GM19372 (cell line): Measurements from ENCODE around the gene CHID1.

Experiments
- ATAC-seq: cut with Tn5 transposase; IDR thresholded peaks from one replicate; pipeline ENCODE4 v1.9.1; 2021; ENCODE audit warnings: mild to moderate bottlenecking, low read depth, moderate library complexity; ENCODE audit not compliant: unreplicated experiment

Gene CHID1

DNA sequence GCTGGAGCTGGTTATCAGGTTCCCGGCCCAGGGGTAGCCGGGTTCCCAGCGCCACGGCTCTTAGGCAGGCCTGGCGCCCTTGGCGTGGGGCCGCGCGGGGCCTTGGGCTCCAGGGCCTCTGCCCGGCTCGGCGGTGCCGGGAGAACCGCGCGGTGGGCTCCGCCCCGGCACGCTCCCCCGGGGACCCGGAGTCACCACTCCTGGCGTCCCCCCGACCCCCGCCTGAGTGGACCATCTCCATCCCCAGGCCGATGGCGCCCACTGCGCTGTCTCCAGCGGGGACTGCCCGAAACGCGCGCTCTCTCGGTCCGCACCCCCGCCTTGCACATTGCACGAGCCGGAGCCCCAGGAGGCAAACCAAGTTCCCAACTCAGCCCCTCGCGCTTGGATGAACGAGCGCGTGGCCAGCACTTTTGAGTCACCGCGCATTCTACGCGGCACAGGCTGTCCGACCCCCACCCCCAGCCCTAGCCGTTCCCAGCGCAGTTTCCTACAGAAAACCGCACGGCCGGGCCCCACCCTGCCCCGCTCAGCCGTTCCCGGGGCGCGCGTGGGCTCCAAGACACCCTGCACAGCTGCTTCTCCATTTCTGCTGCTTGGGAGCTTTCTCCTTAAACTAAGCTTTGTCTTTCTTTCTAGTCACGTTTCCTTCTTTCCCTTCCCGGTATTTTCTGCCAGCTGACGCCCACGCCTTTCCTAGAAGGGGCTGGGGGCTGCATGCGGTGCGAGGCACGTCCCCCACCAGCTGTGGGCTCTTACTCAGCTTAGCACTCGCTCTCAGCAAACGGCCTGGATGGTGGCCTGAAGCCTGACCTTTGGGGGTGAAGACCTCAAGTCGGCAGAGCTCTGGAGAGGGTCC is 650 bp upstream of the CHID1 start:
- peak; percentile 26 for ATAC-seq

DNA sequence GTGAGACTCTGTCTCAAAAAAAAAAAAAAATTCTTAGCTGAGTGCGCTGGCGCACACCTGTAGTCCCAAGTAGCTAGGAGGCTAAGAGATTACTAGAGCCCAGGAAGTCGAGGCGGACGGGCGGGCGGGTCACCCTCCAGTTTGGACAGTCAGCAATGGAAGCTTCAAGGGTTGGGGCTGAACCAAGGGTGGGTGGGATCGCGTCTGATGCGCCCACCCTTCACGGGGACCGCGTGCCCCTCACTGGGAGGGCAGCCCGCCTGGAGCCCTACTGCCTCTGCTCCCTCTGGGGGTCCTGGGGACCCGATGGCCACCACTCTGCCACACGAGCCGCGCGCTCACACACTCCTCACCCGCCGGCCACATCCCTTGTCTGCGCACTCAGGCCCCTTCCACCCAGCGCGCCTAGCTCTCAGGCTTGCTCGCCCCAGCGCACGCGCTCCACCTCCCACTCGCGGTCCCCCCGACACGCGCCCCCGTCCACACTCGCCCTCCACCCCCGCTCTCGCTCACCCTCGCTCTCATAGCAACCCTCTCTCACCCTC is 494 bp downstream of the CHID1 start:
- peak; percentile 10 for ATAC-seq

DNA sequence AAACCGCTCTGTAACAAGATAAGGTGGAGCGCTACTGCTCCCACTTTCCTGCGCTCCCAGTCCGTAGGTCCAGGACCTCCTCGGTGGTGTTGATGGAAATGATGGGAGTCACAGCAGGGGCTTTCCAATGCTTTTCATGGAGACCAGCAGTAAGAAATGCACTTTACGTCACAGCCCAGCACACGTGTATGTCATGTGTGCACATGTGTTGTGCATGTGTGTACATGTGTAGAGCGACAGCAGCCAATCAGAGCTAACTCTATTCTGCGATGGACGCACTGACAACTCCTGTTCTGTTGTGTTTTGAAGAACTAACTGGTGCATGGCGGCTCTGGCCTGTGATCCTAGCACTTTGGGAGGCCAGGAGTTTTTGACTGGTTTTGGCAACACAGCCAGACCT is 1.2 kb downstream of the CHID1 start:
- ATAC-seq = no peak

DNA sequence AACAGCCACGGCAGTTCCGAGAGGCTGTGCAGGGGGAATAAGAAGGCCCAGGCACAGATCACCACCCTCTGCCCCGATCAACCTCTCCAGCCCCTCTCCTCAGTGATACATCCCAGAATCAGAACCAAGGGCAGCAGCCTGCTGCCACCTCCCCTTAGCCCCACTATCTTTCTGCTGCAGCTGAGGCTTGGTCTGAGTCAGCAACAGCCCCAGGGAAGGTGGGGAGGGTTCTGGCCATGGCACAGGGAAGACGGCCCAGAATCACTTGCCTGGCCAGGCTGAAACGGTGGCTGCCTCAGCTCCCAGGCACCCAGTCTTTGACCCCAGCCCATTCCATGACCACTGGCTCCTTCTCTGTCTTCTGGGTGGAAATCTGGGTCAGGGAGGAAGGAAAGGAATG is 2.3 kb downstream of the CHID1 start:
- ATAC-seq = no peak

DNA sequence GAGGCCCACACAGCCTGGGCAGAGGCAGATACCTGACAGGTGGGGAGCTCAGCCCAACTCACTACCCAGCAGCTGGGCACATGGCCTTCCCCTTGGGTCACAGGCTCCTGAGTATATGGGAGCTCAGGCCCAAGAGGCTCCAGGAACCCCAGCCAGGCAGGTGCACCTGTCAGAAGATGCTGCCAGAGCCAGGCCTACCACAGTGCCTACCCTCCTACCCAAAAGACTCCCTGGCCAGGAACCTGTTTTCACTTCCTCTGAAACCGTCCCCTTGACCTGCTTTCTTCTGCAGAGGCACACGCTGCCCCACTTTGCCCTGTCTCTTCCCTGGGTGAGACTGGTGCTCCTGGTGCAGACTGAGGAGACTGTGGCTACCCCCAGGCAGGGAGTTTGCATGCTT is 2.9 kb downstream of the CHID1 start:
- no peak for ATAC-seq

DNA sequence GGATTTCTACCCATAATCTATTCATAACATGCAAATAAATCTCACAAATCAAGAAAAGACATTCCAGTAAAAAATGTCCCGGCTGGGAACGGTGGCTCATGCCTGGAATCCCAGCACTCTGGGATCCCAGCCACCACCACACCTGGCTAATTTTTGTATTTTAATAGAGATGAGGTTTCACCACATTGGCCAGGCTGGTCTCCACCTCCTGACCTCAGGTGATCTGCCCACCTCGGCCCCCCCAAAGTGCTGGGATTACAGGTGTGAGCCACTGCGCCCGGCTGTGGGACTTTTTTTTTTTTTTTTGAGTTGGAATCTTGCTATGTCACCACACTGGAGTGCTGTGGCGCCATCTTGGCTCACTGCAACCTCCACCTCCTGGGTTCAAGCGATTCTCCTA is 4.7 kb downstream of the CHID1 start:
- ATAC-seq = no peak

DNA sequence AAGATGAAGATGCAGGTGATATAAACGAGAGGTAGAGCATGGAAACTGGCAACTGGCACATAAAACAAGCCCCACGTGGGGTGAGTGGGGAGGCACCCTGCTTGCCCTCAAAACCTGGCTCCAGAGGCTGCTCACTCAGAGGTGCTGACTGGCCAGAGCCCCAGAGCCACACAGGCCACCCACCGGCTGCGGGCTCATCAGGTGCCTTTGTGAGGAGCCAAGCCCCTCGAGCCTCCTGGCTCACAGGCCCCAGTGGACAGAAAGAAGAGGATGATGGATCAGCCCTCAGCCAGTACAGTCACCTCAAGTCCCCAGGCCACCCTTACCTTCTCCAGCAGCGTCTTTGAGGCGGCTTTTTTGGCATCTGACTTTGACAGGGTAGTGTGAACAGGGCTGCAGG is 6.2 kb downstream of the CHID1 start:
- ATAC-seq = no peak

DNA sequence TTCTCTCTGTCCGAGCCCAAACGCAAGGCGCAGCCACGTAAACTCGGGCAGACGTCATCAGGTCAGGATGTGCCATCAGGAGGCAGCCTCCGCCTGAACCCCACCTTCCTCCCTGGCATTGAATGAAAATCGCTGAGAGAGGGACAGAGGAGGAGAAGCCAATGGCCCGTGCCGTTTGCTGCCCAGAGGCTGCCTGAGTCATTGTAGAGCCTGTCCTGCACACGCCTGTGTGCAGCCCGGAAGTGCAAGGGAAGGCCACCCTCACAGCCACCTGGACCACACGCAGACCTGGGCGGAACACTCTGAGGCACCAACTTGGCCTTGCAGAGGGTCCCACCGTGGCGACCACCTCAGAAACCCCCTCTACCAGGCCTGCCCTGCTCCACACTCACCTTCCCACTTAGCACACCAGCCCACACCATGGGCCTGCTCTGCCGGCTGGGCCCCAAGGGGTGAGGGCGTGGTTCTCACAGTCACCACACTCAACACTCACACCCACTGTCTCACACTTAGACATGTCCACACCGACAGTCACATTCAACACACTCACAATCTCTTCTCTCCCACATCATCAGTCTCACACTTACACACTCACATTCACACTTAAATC is 9.1 kb downstream of the CHID1 start:
- no peak for ATAC-seq

DNA sequence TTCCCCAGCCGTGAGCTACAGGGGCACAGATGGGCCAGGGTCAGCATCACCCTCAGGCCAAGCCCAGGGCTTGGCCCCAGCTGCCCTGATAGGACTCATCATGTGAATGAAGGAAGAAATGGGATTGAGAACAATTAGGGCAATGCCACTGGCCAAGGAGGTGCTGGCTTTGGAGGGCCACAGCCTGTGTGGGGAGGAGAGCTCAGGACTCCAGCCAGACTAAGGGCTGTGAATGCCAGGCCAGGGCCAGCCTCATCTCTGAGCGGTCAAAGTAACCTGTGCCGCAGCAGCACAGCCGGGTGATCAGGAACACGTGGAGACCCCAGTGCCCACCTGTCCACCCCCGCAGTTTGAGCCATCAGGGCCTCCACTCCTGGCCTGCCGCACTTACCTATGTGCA is 10.1 kb downstream of the CHID1 start:
- no peak for ATAC-seq

DNA sequence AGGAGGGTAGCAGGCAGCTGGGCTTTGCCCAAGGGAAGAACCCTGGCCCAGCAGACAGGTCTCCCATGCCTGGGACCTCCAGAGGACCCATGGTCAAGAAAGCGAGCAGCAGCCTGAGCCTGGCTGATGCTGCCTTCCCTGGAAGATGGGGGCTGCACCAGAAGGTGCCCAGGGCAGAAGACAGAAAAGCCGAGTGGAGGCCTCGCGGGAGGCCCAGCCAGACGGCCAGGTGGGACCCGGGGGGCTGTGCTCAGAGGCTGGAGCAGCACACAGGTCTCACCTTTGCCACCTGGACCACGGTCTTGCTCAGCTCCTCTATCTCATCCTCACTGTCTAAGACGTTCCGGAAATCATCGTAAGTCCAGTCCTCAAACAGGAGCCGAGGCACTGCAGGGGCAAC is 10.9 kb downstream of the CHID1 start:
- no peak for ATAC-seq

DNA sequence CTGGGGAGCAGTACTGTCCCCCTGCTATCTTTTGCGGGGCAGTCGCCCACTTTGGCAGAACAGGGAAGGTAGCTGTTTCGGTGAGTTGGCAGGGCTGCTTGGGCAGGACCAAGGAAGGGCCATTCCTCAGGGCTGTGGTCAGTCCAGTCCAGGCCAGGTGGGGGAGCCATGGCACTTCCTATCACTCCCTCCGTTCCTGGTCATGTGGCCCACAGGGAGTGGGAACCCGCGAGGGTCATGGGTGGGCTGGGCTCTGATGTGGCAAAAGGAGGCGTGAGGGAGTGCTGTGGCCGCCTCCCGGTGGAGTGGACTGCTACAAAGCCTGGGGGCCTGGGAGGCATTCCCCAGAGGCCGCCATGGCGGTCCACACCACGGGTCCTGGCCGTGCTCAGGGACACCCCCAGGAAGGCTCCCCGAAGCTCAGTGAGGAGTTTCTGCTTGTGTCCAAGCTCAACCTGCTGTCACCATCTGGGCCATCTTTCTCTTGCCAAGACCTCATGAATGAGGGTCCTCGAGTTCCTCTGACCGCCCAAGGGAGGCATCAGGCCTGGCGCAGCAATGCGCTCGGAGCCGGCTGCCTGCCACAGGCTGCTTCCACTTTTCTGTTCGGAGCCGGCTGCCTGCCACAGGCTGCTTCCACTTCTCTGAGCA is 11.9 kb downstream of the CHID1 start:
- ATAC-seq = no peak

DNA sequence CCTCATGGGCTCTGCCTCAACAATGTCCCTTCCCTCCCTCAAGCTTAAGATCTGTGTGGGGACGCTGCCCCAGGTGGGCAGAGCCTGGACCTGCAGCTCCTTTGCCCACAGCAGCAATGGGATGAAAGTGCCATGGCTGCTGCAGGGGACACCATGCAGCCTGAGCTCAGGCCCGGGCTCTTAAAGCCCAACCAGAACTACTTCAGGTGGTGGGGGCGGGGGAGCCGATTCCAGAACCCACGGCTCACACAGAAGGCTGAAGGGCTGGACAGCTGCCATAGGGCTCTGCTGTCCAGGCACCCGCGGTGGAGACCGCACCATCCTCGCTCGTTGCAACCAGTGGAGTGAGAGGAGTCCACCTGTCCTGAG is 12.5 kb downstream of the CHID1 start:
- no peak for ATAC-seq

DNA sequence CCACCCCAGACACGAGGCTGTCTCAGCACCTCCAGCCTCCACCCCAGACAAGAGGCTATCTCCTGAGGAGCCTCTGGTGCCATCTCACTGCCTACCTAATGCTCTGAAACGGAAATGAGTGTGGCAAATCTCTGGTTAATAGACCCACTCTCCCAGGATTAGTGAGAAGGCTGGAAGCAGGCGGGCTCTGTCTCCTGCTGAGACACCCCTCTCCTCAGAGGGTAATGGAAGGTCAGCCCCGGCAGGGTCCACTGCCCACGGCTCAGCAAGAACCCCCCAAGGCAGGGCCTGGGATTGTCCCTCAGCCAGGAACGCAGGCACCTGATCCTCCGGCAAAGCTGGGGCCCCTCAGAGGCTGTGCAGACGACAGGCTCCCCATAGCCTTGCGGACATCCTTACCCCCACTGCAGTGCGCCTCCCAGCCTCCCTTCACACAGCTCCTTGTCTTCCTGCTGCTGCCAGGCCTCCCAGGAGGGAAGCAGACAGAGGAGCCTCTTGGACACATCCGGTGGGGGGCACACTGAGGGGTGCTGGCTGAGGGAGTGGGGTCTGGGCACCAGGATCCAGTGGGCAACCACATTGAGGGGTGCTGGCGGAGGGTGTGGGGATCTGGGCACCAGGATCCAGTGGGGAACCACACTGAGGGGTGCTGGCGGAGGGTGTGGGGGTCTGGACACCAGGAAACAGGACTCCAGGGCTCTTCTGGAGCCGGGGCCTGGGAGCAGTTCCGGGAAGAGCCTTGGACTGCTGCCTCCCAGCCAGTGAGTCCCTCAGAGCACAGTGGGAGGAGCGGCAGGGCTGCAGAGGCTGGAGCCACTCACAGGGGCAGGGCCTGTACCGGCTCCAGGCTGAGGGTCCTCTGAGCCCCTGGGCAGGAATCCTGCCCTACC is 13.1 kb downstream of the CHID1 start:
- ATAC-seq = no peak

DNA sequence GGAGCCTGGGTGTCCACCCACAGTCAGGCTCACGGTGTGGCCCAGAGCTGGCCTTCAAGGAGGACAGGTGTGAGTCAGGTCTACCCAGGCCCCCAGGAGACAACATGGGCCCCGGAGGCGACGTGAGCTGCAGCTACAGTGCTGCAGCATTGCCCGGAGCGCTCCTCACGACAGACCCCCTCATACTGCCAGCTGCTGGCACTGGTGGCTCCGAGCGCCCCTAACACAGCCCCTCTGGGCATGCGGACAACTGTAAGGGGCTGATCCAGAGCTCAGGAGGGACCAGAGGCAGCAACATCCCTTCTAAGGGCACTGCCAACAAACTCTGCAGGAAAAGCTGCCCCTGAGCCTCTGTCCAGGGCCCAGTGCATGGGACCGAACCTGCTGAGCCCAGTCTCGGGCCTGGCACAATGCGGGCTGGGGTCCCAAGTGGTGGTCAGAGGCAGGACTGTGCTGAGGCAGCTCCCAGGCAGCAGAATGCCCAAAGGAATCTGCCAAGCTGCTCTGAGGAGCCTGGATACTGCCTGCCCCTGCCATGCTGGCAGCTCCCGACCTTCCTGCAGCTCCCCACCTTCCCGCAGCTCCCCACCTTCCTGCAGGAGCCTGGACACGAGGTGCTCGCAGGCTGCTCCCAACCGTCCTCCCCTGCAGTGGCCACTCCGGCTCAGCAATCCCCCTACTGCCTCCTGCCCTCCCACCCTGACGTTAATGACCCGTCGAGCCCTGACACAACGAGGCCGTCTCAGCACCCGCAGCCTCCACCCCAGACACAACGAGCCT is 15.1 kb downstream of the CHID1 start:
- no peak for ATAC-seq

DNA sequence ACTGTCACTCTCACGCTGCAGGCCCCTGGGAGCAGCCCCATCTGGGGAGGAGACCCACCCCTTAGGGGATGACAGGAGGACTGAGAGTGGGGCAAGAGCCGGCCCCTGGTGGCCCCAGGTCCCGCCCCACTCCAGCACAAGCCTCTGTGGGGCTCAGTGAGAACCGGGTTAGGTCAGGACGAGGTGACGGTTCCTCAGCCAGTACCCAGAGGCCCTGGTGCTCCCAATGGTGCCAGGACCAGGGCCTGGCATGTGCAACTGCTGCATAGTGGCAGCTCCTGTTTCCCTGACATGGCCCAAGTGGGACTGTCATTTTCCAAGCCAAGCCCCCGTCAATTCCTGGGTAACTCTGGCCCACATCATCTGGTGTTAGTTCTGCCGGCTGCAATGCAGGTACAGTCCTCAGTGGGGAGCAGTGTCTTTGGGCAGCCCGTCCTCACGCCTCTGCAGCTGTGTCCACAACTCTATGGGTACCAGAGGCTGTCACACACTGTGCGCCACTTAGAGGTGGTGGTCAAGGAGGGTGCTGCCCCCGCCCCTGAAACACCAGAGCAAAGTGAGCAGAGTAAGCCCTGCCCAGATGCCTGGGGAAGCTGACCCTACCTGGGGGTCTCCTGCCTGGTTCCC is 15.9 kb downstream of the CHID1 start:
- no peak for ATAC-seq

DNA sequence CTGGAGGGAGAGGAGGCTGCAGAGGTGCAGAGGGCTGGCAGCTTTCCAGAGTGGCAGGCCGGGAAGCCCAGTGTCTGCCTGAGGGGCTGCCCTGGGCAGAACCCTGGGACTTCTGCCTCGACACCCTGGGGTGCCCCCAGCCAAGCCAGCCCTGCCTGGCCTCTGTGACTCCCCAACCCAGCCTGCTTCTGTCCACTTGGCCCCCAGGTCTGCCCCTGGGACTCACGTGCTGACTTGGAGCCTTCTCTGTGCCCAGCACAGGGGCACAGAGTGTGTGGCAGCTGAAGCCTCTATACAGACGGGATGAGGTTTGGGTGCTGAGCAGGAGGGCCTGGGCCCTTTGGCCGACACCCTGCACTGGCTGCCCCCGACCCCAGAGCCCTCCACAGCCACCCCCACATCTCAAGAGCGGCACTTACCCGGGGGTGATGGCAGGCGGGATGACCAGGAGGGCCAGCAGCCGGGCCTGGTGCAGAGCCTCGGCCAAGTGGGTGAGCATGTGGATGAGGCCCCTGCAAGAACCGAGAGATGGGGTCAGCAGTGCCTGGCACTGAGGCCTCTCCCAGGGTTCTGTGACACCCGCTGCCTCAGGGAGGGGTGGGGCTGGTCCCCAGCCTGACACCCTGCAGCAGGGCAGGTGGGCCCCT is 17.5 kb downstream of the CHID1 start:
- ATAC-seq = no peak

DNA sequence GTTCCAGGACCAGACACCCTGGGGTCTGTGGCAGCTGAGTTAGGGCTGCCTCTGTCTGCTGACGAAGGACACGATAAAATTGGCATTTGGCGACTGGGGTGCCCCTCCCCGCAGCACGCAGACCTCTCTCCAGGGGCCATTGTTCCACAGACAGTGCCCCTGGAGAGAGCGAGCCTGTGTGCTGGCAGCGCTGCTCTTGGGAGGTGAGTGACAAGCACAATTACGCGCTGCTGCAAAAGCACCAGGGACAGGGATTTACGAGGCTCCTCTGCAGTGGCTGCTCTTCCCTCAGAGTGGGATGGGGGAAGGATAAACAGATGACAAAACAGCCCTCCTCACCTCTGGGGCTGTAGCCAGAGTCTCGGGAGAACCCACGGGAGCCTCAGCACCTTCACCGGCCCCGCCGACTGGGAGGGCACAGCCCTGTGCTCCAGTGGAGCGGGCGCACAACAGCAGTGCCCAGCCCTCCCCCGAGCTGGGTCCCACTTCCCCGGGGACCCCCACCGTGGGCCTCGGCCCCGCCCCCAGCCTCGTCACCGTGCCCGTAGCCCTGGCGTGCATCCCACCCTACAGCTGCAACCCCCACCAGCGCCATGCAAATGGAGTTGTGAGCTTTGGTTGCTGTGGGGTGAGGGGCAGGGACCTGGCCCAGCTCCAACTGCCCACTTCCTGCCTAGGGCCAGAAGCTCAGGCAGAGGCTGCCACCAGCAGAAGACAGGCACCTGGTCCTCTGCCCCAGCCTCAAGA is 19.6 kb downstream of the CHID1 start:
- no peak for ATAC-seq
